ENCODE data around the gene SLC35F3. TPM values are rescaled to one million over a fixed set of nuclear protein-coding genes. Genes with fewer than 3 reads are reported as not detected.

Gene SLC35F3
- polyA plus RNA-seq, 1 of the 3 experiments (the other 2 are of a cell fraction), result 0.87 TPM

- TF ChIP-seq SIN3A (IDR thresholded peaks at IDR 0.05; ENCODE audit: borderline replicate concordance, low read depth, low read length), result no peak
- no peak for TF ChIP-seq MEF2A (IDR thresholded peaks at IDR 0.05; ENCODE audit: borderline replicate concordance, low read depth)
- no peak for TF ChIP-seq USF1 (IDR thresholded peaks at IDR 0.05; ENCODE audit: borderline replicate concordance, low read depth)
- TF ChIP-seq CTCF (IDR thresholded peaks at IDR 0.05), result no peak
- TF ChIP-seq TAF1 (IDR thresholded peaks at IDR 0.05; ENCODE audit: borderline replicate concordance, low read depth, low read length), result no peak
- TF ChIP-seq TEAD4 (IDR thresholded peaks at IDR 0.05; ENCODE audit: borderline replicate concordance, insufficient read depth), result no peak
- no peak for TF ChIP-seq SMC3 (IDR thresholded peaks at IDR 0.05; ENCODE audit: low read depth, low read length)
Observed at GRCh38 chr1:234330843-234331215, 426.4 kb downstream of the SLC35F3 start (continued).

GRCh38 chr1:234331507-234331906 is 427.0 kb downstream of the SLC35F3 start:
- Histone ChIP-seq H3K79me2 (ENCODE audit: insufficient read depth) (no peaks in the 10 kb centered on the region), H3K36me3 (replicated peaks in 1 of 2; ENCODE audit: control insufficient read depth in 1 of 2, insufficient read depth in 2 of 2, low read length in 1 of 2) (no peaks in the 10 kb centered on the region), H3K4me2 (no peak overlapping the region), H3K27me3 (ENCODE audit: insufficient read depth) (no peaks in the 10 kb centered on the region), H3K9me2 (no peaks in the 10 kb centered on the region), H3K9me3 (no peaks in the 10 kb centered on the region), H3K9ac (no peak overlapping the region), H4K20me1 (ENCODE audit: insufficient read depth) (no peaks in the 10 kb centered on the region), H3F3A (replicated peaks; ENCODE audit: insufficient read depth) (no peaks in the 10 kb centered on the region), H3K27ac (ENCODE audit: low read depth in 2 of 2, low read length in 1 of 2) (no peak overlapping the region), H2AFZ (ENCODE audit: low read depth) (no peak overlapping the region), H3K4me1 (ENCODE audit: control insufficient read depth in 1 of 2, insufficient read depth in 2 of 2, low read depth in 1 of 2, low read length in 1 of 2) (no peaks in the 10 kb centered on the region; a peak in 1 of 4 replicates), H3K4me3 (ENCODE audit: low read depth in 2 of 2, low read length in 1 of 2) (no peak overlapping the region)
- no peak for TF ChIP-seq MAX (IDR thresholded peaks at IDR 0.05; ENCODE audit: low read depth)
- no peak for TF ChIP-seq TAF1 (IDR thresholded peaks at IDR 0.05; ENCODE audit: borderline replicate concordance, low read depth, low read length)
- no peak for DNase-seq
- CTCF ChIA-PET, result interaction anchor here (2.6 to 9.5 kb wide), 2 partner anchors 20 to 217 kb away, joined by 6 to 102 read pairs; no protein-coding TSS in a partner anchor
- WGBS (ENCODE audit: low lambda C conversion rate), result 83% methylated on average over 2 of the region's 2 CpGs
- POLR2A ChIA-PET, result no interaction called here

- CTCF ChIA-PET, result interaction anchor here (1.3 to 2.8 kb wide), 4 partner anchors 9 to 222 kb away, joined by 4 to 16 read pairs (median 6); no protein-coding TSS in a partner anchor
- 47% methylated on average over 2 of the region's 2 CpGs for WGBS (ENCODE audit: low lambda C conversion rate)
- H3K36me3 ChIP-seq (replicated peaks in 1 of 2; ENCODE audit: control insufficient read depth in 1 of 2, insufficient read depth in 2 of 2, low read length in 1 of 2), result no peaks in the 10 kb centered on the region
- TF ChIP-seq RXRA (IDR thresholded peaks at IDR 0.05; ENCODE audit: borderline replicate concordance, low read depth), result no peak
- no peak for TF ChIP-seq POLR2AphosphoS5 (IDR thresholded peaks at IDR 0.05; ENCODE audit: low read depth, low read length)
- no peak for TF ChIP-seq FOSL2 (IDR thresholded peaks at IDR 0.05; ENCODE audit: borderline replicate concordance, low read depth)
- TF ChIP-seq EZH2phosphoT487 (IDR thresholded peaks at IDR 0.05; ENCODE audit: borderline replicate concordance, low read depth), result no peak
- TF ChIP-seq FOXJ3 (CRISPR knock-in tag; IDR thresholded peaks at IDR 0.05), result no peak
- no peak for TF ChIP-seq REST (IDR thresholded peaks at IDR 0.05; ENCODE audit: low read depth, low read length)
- no peak for TF ChIP-seq NFIC (IDR thresholded peaks at IDR 0.05; ENCODE audit: borderline replicate concordance)
- TF ChIP-seq MEF2A (IDR thresholded peaks at IDR 0.05; ENCODE audit: borderline replicate concordance, low read depth), result no peak
- no peak for TF ChIP-seq ZBTB33 (IDR thresholded peaks at IDR 0.05; ENCODE audit: borderline replicate concordance, low read depth)
Observed at GRCh38 chr1:234336359-234336758, 431.9 kb downstream of the SLC35F3 start.

More at GRCh38 chr1:234336359-234336758, 431.9 kb downstream of the SLC35F3 start:
- H2AFZ ChIP-seq (ENCODE audit: low read depth), result no peak overlapping the region
- no peak overlapping the region for H3K4me2 ChIP-seq
- no peak overlapping the region for H3K9ac ChIP-seq
- H3K79me2 ChIP-seq (ENCODE audit: insufficient read depth), result no peaks in the 10 kb centered on the region
- no peaks in the 10 kb centered on the region for H3F3A ChIP-seq (replicated peaks; ENCODE audit: insufficient read depth)
- no peak overlapping the region for H3K4me3 ChIP-seq (ENCODE audit: low read depth in 2 of 2, low read length in 1 of 2)
- no peaks in the 10 kb centered on the region for H3K9me2 ChIP-seq
- no peaks in the 10 kb centered on the region for H4K20me1 ChIP-seq (ENCODE audit: insufficient read depth)
- peaks cover 11% of the 10 kb centered on the region; the same call in 1 of the 2 replicates for H3K9me3 ChIP-seq
- no peak overlapping the region for H3K27ac ChIP-seq (ENCODE audit: low read depth in 2 of 2, low read length in 1 of 2)
- H3K4me1 ChIP-seq (ENCODE audit: control insufficient read depth in 1 of 2, insufficient read depth in 2 of 2, low read depth in 1 of 2, low read length in 1 of 2), result no peaks in the 10 kb centered on the region
- POLR2A ChIA-PET, result no interaction called here
- no peaks in the 10 kb centered on the region for H3K27me3 ChIP-seq (ENCODE audit: insufficient read depth)
- DNase-seq, result no peak

Measured in SK-N-SH (cell line).